Left lung (tissue), 10 donors: Measurements from ENCODE around the gene IMMP1L. TPM values are rescaled to one million over a fixed set of nuclear protein-coding genes. Genes with fewer than 3 reads are reported as not detected.
A peak's percentile ranks its signal among the peaks of the same experiment; 100 is the strongest.

Source experiments
- ATAC-seq: fragments of 200-7000 bp; cut with Tn5 transposase; one replicate; pipeline ENCODE4 v1.9.1; 2020; ENCODE audit warnings: moderate library complexity
- DNase-seq, 4 donors: peaks; one replicate each; pipeline ENCODE4 v3.0.0-alpha.2; 2013 to 2020
- H3K27ac ChIP-seq, 2 donors: fragments of 200-600 bp; sonication (generic) in 1 of 2; one replicate each; pipeline versions ENCODE4 v1.5.0 to v1.8.0; 2020 to 2021
- H3K27me3 ChIP-seq, 2 donors: fragments of 200-600 bp; sonication (generic) in 1 of 2; one replicate each; pipeline versions ENCODE4 v1.5.0 to v1.8.0; 2020 to 2021
- H3K36me3 ChIP-seq, 2 donors: fragments of 200-600 bp; sonication (generic) in 1 of 2; one replicate each; pipeline versions ENCODE4 v1.5.0 to v1.8.0; 2020 to 2021
- H3K4me1 ChIP-seq, 2 donors: fragments of 200-600 bp; one replicate each; pipeline ENCODE4 v1.8.0; 2021
- H3K4me3 ChIP-seq, 2 donors: fragments of 200-600 bp; sonication (generic) in 1 of 2; one replicate each; pipeline versions ENCODE4 v1.5.0 to v1.8.0; 2020 to 2021; ENCODE audit warnings: mild to moderate bottlenecking in 1 of 2
- H3K9me3 ChIP-seq, 2 donors: fragments of 200-600 bp; sonication (generic) in 1 of 2; one replicate each; pipeline versions ENCODE4 v1.5.0 to v1.8.0; 2020 to 2021
- CTCF ChIP-seq, 2 donors: fragments of 200-600 bp; sonication (generic) in 1 of 2; IDR thresholded peaks; one replicate each; pipeline versions ENCODE4 v1.5.0 to v1.8.0; 2021; ENCODE audit warnings: antibody characterized with exemption in 2 of 2
- intact Hi-C, 2 donors: fragments of 100-400 bp; cut with DNase I; formaldehyde crosslinking; loops; one replicate each; pipeline versions ENCODE4 v1.11.2 to v1.14.2; 2022
- polyA plus RNA-seq, 6 donors: library from polyadenylated mRNA; unstranded; fragments of 120-200 nt; gene quantifications; one replicate each; pipeline ENCODE4 v1.2.1, GENCODE V29; 2013; ENCODE audit not compliant: insufficient read length in 6 of 6
- total RNA-seq, 2 donors: library from RNA; stranded (reverse); fragmentation: NEBNext Ultra II Directional; extraction: Animal tissue kit (Norgen Biotek cat#: 25700); gene quantifications; one replicate each; pipeline ENCODE4 v1.2.1, GENCODE V29; 2021
- donor health status: DM: no; HTN: yes; CAD: no.
- donor health status: DM: no; HTN: no; CAD: no.

Gene IMMP1L
- total and polyA plus RNA-seq, 8 donors: 15.8 to 51.3 (median 44.4) TPM

- no peak for DNase-seq
- intact Hi-C loops: no loop called here
- peaks cover 5 to 8% of the 10 kb centered on the region in 2 donors for H3K9me3 ChIP-seq
- H3K4me3 ChIP-seq: no peak overlapping the region
- no peaks in the 10 kb centered on the region for H3K27me3 ChIP-seq
- no peaks in the 10 kb centered on the region for H3K4me1 ChIP-seq
- H3K36me3 ChIP-seq: peaks cover 0 to 39% of the 10 kb centered on the region in 2 donors
- no peak for TF ChIP-seq CTCF (IDR thresholded peaks at IDR 0.05)
- no peak overlapping the region for H3K27ac ChIP-seq
- no peak for ATAC-seq
Measured at GRCh38 chr11:31542862-31543261, 33.4 kb upstream of the IMMP1L start.

- intact Hi-C loops: no loop called here
- Histone ChIP-seq H3K36me3 (peaks cover 0 to 9% of the 10 kb centered on the region in 2 donors), H3K27ac (no peak overlapping the region), H3K4me3 (no peak overlapping the region), H3K27me3 (no peaks in the 10 kb centered on the region), H3K4me1 (no peaks in the 10 kb centered on the region), H3K9me3 (no peaks in the 10 kb centered on the region)
- no peak for DNase-seq
- TF ChIP-seq CTCF (IDR thresholded peaks at IDR 0.05): no peak
- ATAC-seq: no peak
Measured at GRCh38 chr11:31535479-31535878, 26.1 kb upstream of the IMMP1L start.

- Histone ChIP-seq H3K4me1 (peaks cover 0 to 3% of the 10 kb centered on the region in 2 donors), H3K27ac (no peak overlapping the region), H3K4me3 (no peak overlapping the region), H3K36me3 (peaks cover 0 to 5% of the 10 kb centered on the region in 2 donors), H3K27me3 (no peaks in the 10 kb centered on the region), H3K9me3 (no peaks in the 10 kb centered on the region)
- intact Hi-C loops: no loop called here
- no peak for DNase-seq
- TF ChIP-seq CTCF (IDR thresholded peaks at IDR 0.05): no peak
- peak; percentile 56 for ATAC-seq
Measured at GRCh38 chr11:31531293-31531692, 21.9 kb upstream of the IMMP1L start.

- H3K9me3 ChIP-seq: no peaks in the 10 kb centered on the region
- no peak for TF ChIP-seq CTCF (IDR thresholded peaks at IDR 0.05)
- H3K27ac ChIP-seq: no peak overlapping the region
- no peaks in the 10 kb centered on the region for H3K36me3 ChIP-seq
- no peak for DNase-seq
- intact Hi-C loops: no loop called here
- H3K4me1 ChIP-seq: peaks cover 0 to 3% of the 10 kb centered on the region in 2 donors
- no peaks in the 10 kb centered on the region for H3K27me3 ChIP-seq
- ATAC-seq: peak; percentile 24
- no peak overlapping the region for H3K4me3 ChIP-seq
Measured at GRCh38 chr11:31529701-31530100, 20.3 kb upstream of the IMMP1L start.

- no peak overlapping the region for H3K4me3 ChIP-seq
- H3K27me3 ChIP-seq: no peaks in the 10 kb centered on the region
- DNase-seq (peak in 1 of 4 donors; percentile 9), ATAC-seq (peak; percentile 73)
- no peaks in the 10 kb centered on the region for H3K36me3 ChIP-seq
- no peak for TF ChIP-seq CTCF (IDR thresholded peaks at IDR 0.05)
- H3K4me1 ChIP-seq: peaks cover 0 to 3% of the 10 kb centered on the region in 2 donors
- intact Hi-C loops: no loop called here
- H3K9me3 ChIP-seq: no peaks in the 10 kb centered on the region
- no peak overlapping the region for H3K27ac ChIP-seq
Measured at GRCh38 chr11:31529189-31529588, 19.8 kb upstream of the IMMP1L start.
